HG03378 (cell line): ENCODE results near the gene DOK4.

ENCODE experiments used
- ATAC-seq: cut with Tn5 transposase; IDR thresholded peaks from one replicate; pipeline ENCODE4 v1.9.1; 2021; ENCODE audit warnings: mild to moderate bottlenecking, moderate library complexity; ENCODE audit not compliant: unreplicated experiment

Gene DOK4

GRCh38 chr16:57519796-57520360, 33.6 kb upstream of the DOK4 start:
- no peak for ATAC-seq

GRCh38 chr16:57518922-57519321, 32.6 kb upstream of the DOK4 start:
- ATAC-seq = no peak

DNA sequence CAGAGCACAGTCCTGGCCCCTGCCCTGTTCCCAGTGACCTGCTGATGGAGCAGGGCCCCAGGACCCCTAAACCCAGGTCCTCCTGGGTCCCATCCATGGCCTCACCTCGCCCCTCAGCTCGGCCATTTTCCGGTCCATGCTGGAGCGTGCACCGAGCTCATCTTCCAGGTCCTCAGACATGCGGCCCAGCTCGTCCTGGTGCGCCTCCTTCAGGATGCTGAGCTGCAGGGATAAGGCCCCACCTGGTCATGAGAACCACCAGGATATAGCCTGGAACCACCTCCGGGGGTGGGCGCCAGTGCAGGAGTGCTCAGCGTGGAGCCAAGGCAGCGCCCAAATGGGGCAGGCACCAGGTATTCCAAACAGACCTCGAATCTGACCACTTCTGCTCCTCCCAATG, 32.2 kb upstream of the DOK4 start:
- ATAC-seq = no peak

GRCh38 chr16:57517397-57518367, 31.4 kb upstream of the DOK4 start:
- no peak for ATAC-seq

DNA sequence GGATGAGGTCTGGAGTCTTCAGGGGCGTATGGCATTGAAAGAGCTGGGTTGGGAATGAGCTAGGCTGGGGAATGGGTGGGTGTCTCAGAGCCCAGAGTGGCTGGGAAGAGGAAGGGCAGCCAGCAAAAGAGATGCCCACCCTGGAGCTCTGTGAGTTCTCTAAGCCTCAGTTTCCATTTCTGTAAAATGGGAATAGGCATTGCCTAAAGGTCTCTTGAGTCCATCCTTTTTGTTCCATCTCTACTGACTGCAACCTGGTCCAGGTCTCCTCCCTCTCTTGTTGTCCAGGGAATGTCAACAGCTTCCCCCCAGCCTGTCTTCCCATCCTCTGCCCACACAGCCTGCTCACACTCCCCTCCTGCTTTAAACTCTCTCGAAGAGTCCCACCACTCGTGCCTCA, 30.5 kb upstream of the DOK4 start:
- no peak for ATAC-seq

GRCh38 chr16:57516176-57516725, 30.0 kb upstream of the DOK4 start:
- no peak for ATAC-seq

GRCh38 chr16:57514791-57515600, 28.7 kb upstream of the DOK4 start:
- no peak for ATAC-seq

GRCh38 chr16:57514371-57514770, 28.1 kb upstream of the DOK4 start:
- ATAC-seq = no peak

- ATAC-seq = no peak
These were observed 27.2 kb upstream of the DOK4 start for GRCh38 chr16:57513371-57514102.

GRCh38 chr16:57512296-57513001, 26.2 kb upstream of the DOK4 start:
- no peak for ATAC-seq

- ATAC-seq = no peak
These were observed 24.0 kb upstream of the DOK4 start for GRCh38 chr16:57510016-57510871.

GRCh38 chr16:57509231-57509923, 23.1 kb upstream of the DOK4 start:
- no peak for ATAC-seq

GRCh38 chr16:57508035-57508425, 21.7 kb upstream of the DOK4 start:
- no peak for ATAC-seq

GRCh38 chr16:57507136-57508034, 21.1 kb upstream of the DOK4 start:
- ATAC-seq = no peak

- no peak for ATAC-seq
These were observed 18.9 kb upstream of the DOK4 start for GRCh38 chr16:57505169-57505568.

DNA sequence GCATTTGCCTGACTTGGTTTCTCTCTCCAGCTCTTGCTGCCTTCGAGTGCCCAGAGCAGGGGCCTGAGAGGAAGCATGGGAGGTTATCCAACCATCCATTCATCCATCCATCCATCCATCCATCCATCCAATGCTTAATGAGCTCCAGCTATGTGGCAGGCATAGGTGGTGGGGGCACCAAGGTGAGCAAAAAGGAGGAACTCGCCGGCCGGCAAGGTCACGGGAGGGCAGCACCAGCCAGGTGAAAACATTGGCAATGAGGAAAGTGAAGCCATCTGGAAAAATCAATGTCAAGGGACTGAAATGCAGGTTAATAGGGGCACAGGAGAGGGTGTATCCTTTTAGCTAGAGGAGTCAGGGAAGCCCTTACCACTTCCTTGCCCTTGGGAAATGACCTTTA, 18.2 kb upstream of the DOK4 start:
- ATAC-seq = no peak

- no peak for ATAC-seq
These were observed 17.7 kb upstream of the DOK4 start for GRCh38 chr16:57504001-57504400.
